SJSA1 (cell line): ENCODE measurements around the gene FAM210A. TPM values are rescaled to one million over a fixed set of nuclear protein-coding genes. Genes with fewer than 3 reads are reported as not detected.
A peak's percentile ranks its signal among the peaks of the same experiment; 100 is the strongest.

Experiments
- DNase-seq, 2 experiments: peaks; one replicate each; pipeline ENCODE4 v3.0.0-alpha.2; 2015 to 2020; ENCODE audit warnings: low spot score in 2 of 2, low read depth in 1 of 2
- H3K27ac ChIP-seq: fragments of 250-450 bp; sonication (Bioruptor Pico); 2 replicates; pipeline ENCODE4 v1.5.1; 2020; ENCODE audit warnings: mild to moderate bottlenecking, moderate library complexity
- H3K27me3 ChIP-seq: fragments of 250-450 bp; sonication (Bioruptor Pico); replicated peaks from 2 replicates; pipeline ENCODE4 v1.5.1; 2020; ENCODE audit warnings: mild to moderate bottlenecking, moderate library complexity
- H3K36me3 ChIP-seq: fragments of 250-450 bp; sonication (Bioruptor Pico); 2 replicates; pipeline ENCODE4 v1.5.1; 2020; ENCODE audit warnings: mild to moderate bottlenecking
- H3K4me1 ChIP-seq: fragments of 250-450 bp; sonication (Bioruptor Pico); replicated peaks from 2 replicates; pipeline ENCODE4 v1.6.1; 2021; ENCODE audit warnings: mild to moderate bottlenecking
- H3K4me3 ChIP-seq: fragments of 250-450 bp; sonication (Bioruptor Pico); 2 replicates; pipeline ENCODE4 v1.5.1; 2020; ENCODE audit warnings: mild to moderate bottlenecking
- H3K9me3 ChIP-seq: fragments of 250-450 bp; sonication (Bioruptor Pico); replicated peaks from 2 replicates; pipeline ENCODE4 v1.5.1; 2020; ENCODE audit warnings: mild to moderate bottlenecking
- total RNA-seq: library from RNA; depleted of rRNA; stranded (reverse); fragments of >200 nt; shearing (Covaris generic); gene quantifications from 2 replicates; pipeline ENCODE4 v1.2.3, GENCODE V29; 2014

The FAM210A gene
- total RNA-seq, 1 experiment from 2014 or later: 20.2 TPM

DNA sequence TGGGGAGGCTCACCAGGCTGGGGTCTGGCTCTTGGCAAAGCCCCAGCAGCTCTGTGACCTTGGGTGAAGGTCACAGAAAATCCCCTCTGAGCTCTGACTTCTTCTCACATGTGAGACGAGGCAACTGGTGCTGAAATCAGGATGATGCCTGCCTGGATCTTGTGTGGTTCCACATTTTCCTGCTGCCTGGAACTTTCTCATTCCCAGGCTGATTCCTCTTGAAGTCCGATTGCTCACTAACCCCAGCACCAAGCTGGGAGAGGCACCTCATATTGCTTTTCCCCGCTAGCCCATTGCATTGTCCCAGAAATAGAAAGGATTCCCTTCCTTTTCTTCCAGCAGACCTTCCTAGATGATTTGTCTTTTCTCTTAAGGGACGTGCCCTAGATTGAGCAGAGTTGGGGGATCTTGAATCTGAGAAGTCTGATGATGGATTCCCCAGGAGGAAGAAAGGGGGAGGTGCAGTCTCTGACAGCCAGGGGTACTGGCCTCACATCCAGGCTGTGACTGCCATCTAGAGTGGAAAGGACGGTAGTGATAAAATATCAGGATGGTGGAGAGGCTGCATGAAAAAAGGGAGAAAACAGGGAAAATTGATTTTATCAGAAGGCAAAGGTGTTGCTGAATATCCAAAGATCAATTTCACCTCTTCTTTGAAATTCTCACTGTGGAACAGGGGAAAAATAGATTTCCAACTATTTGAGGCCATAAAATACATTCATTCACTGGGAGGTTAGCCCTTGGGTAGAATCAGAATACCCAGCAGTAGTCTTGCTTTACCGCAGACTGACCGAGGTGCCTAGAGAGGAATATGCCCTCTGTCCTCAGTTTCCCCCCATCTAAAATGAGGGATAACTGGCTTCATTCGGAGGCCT, 96.3 kb downstream of the FAM210A start:
- no peaks in the 10 kb centered on the region for H3K4me1 ChIP-seq
- peak in 1 of 2 experiments; percentile 28 for DNase-seq
- no peaks in the 10 kb centered on the region for H3K36me3 ChIP-seq
- no peak overlapping the region for H3K27ac ChIP-seq
- H3K27me3 ChIP-seq: no peaks in the 10 kb centered on the region
- no peak overlapping the region for H3K4me3 ChIP-seq
- H3K9me3 ChIP-seq: no peaks in the 10 kb centered on the region

- no peaks in the 10 kb centered on the region for H3K4me1 ChIP-seq
- no peaks in the 10 kb centered on the region for H3K36me3 ChIP-seq
- H3K27ac ChIP-seq: no peak overlapping the region
- no peaks in the 10 kb centered on the region for H3K27me3 ChIP-seq
- no peak overlapping the region for H3K4me3 ChIP-seq
- no peak for DNase-seq
- H3K9me3 ChIP-seq: no peaks in the 10 kb centered on the region
These were observed 98.1 kb downstream of the FAM210A start for GRCh38 chr18:13628211-13628610.

DNA sequence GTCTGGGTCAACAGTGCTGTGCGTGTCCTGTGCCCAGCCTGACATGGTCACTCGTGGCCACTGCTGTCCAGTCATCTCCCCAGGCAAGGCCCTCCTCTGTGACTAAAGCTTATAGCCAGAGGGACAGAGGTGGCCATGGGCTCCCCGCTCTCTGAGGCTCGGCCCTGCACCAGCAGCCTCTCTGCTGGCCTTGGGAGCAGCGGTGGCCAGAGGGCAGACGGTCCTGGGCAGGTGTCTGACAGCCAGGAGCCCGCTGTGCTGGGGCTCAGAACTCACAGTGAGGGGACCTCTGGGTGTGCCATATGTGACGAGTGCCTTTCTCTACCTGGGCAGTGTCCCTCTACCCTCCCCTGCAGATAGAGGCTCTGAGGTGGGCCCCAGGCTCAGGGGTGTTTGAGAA, 98.7 kb downstream of the FAM210A start:
- Histone ChIP-seq H3K9me3 (no peaks in the 10 kb centered on the region), H3K27me3 (no peaks in the 10 kb centered on the region), H3K36me3 (no peaks in the 10 kb centered on the region), H3K4me1 (no peaks in the 10 kb centered on the region), H3K27ac (no peak overlapping the region), H3K4me3 (no peak overlapping the region)
- DNase-seq: no peak

- no peaks in the 10 kb centered on the region for H3K4me1 ChIP-seq
- no peaks in the 10 kb centered on the region for H3K36me3 ChIP-seq
- H3K27ac ChIP-seq: no peak overlapping the region
- no peaks in the 10 kb centered on the region for H3K27me3 ChIP-seq
- DNase-seq: no peak
- H3K4me3 ChIP-seq: no peak overlapping the region
- H3K9me3 ChIP-seq: no peaks in the 10 kb centered on the region
These were observed 99.8 kb downstream of the FAM210A start for GRCh38 chr18:13626544-13626908.

DNA sequence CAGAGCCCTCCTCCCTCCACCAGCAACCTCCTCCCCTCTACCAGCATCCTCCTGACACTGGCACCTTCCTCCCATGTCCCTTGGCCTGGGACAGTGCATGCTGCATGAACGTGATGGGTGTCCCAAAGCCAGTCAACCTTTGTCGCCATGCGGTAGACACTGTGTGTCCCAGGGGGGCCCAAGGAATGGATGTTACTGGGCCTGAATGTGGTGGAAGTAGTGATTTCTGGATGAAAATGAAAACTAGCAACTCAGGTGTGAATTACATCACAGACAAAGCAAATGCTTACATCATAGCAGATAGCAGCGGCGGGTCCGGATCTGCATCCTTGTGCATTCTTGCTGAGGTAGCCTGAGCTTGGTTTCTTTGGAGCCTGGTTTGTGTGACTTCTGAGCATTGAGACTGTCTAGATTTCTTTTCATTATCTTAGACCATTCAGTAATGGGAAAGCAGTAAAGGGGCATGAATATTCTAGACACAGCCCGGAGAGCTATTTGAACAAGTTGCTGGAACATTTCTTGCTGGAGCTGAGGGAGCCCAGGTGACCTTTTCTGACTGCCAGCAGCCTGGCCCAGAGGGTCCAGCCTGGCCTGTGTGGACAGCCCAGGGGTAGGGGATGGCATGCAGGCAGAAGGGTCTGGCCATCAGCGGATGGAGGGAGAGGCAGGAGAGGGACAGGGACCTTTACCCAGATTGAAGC, 100.4 kb downstream of the FAM210A start:
- Histone ChIP-seq H3K9me3 (no peaks in the 10 kb centered on the region), H3K4me3 (no peak overlapping the region), H3K4me1 (no peaks in the 10 kb centered on the region), H3K27ac (no peak overlapping the region), H3K36me3 (no peaks in the 10 kb centered on the region), H3K27me3 (no peaks in the 10 kb centered on the region)
- DNase-seq: no peak

- no peaks in the 10 kb centered on the region for H3K36me3 ChIP-seq
- H3K27ac ChIP-seq: no peak overlapping the region
- H3K9me3 ChIP-seq: no peaks in the 10 kb centered on the region
- no peaks in the 10 kb centered on the region for H3K27me3 ChIP-seq
- no peak for DNase-seq
- no peak overlapping the region for H3K4me3 ChIP-seq
- no peaks in the 10 kb centered on the region for H3K4me1 ChIP-seq
These were observed 101.0 kb downstream of the FAM210A start for GRCh38 chr18:13625355-13625754.

DNA sequence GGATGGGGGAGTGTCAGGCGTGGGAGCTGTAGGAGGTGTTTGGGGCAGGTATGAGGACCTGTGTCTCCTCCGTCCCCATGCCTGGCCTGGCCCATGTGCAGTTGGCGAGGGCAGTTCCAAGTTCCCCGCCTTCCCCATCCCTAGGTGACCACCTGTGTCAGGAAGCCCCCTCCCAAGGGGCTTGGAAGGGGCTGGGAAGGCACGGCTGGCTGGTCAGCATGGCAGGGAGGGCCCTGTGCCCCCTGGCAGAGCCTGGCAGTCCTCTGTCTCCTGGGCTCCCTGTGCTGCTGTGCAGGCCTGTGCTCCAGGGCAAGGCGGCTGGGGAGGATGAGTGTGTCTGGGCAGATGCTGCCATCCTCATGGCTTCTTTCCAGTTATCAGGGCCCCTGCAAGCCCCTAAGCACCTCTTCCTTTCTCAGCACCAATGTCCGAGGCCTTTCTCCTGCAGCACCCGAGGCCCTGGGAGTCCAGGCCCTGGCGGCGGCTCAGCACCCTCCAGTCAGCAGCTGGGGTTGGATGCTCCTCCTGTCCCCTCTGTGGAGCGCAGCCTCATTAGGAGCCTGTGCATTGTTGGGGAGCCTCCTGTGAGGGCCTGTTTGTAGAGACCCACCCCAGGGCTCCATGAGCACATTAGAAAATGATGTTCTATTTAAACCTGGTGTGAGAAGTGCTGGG, 101.7 kb downstream of the FAM210A start:
- H3K36me3 ChIP-seq: no peaks in the 10 kb centered on the region
- H3K27me3 ChIP-seq: no peaks in the 10 kb centered on the region
- no peak for DNase-seq
- no peaks in the 10 kb centered on the region for H3K9me3 ChIP-seq
- H3K4me1 ChIP-seq: no peaks in the 10 kb centered on the region
- H3K27ac ChIP-seq: no peak overlapping the region
- H3K4me3 ChIP-seq: no peak overlapping the region

DNA sequence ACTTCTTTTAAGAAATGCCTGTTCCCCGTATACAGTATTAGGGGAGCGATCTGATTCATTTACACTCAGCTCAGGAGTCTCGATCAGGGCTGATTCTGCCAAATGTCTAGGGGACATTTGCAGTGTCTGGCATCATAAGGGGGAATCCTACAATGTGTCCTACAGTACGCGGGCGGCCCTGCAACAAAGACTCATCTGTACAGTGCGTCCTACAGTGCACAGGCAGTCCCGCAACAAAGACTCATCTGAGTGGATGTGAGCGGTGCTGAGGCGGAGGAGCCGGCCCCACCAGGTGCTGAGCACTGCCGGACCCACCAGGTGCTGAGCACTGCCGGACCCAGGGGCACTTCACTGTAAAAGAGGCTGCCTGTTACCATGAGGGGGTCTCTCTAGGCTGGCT, 102.5 kb downstream of the FAM210A start:
- no peaks in the 10 kb centered on the region for H3K27me3 ChIP-seq
- no peaks in the 10 kb centered on the region for H3K36me3 ChIP-seq
- H3K27ac ChIP-seq: no peak overlapping the region
- H3K4me1 ChIP-seq: no peaks in the 10 kb centered on the region
- no peak overlapping the region for H3K4me3 ChIP-seq
- no peaks in the 10 kb centered on the region for H3K9me3 ChIP-seq
- no peak for DNase-seq

DNA sequence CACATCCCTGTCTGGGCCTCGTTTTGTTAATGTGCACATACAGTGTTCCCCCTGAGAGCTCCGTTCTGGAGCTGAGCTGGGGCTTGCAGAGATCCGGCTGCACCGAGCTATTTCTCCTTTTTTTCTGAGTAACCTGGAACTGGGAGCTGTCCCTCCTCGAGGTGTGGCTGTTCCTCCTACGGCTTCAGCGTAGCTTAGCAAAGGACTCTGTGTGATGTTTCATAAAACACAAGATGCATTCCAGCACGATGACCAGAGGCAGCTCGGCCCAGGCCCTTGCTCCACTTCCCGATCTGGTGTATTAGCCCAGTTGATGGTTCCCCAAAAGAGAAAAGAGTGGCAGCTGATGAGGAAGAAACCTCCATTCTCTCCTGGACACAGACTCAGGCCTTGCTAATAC, 103.0 kb downstream of the FAM210A start:
- H3K4me1 ChIP-seq: no peaks in the 10 kb centered on the region
- no peaks in the 10 kb centered on the region for H3K27me3 ChIP-seq
- no peak overlapping the region for H3K27ac ChIP-seq
- H3K4me3 ChIP-seq: no peak overlapping the region
- DNase-seq: no peak
- H3K36me3 ChIP-seq: no peaks in the 10 kb centered on the region
- no peaks in the 10 kb centered on the region for H3K9me3 ChIP-seq

GRCh38 chr18:13622751-13623150, 103.6 kb downstream of the FAM210A start:
- Histone ChIP-seq H3K36me3 (no peaks in the 10 kb centered on the region), H3K4me1 (no peaks in the 10 kb centered on the region), H3K27me3 (no peaks in the 10 kb centered on the region), H3K4me3 (no peak overlapping the region), H3K27ac (no peak overlapping the region), H3K9me3 (no peaks in the 10 kb centered on the region)
- DNase-seq: no peak

DNA sequence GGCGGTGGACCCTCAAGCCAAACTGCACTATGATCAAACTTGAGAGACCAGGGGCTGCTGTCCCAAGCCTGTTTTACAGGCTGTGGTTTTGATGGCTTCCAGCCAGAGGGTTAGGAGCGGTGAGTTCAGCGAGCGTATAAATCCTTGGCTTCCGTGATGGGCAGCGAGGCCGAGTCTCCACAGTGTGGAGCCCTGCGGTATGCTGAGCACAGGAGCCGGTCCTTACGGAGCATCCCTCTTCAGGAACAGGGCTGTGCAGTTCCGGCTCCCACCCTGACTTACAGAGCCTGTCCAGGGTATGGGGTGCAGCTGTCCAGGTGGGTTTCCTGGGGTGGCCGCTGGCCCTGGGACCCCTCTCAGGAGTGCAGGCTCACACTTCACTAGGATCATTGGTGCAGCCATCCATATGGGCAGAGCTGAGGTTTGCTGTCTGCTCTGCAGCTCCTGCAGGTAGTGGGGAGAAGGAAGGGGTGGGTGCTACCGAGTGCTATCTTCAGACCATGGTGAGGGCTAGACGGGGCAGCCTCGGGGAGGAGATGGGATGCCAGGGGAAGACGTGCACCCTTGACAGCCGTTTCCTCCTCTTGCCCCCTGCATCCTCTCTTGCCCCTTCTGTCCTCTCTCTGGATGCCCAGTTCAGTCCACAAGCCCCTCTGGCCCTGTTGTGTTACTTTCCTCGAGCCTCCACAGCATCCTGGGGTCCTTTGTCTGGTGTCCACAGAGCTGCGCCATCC, 104.3 kb downstream of the FAM210A start:
- no peak overlapping the region for H3K4me3 ChIP-seq
- no peak for DNase-seq
- no peaks in the 10 kb centered on the region for H3K9me3 ChIP-seq
- H3K27me3 ChIP-seq: no peaks in the 10 kb centered on the region
- no peak overlapping the region for H3K27ac ChIP-seq
- H3K36me3 ChIP-seq: no peaks in the 10 kb centered on the region
- no peaks in the 10 kb centered on the region for H3K4me1 ChIP-seq

DNA sequence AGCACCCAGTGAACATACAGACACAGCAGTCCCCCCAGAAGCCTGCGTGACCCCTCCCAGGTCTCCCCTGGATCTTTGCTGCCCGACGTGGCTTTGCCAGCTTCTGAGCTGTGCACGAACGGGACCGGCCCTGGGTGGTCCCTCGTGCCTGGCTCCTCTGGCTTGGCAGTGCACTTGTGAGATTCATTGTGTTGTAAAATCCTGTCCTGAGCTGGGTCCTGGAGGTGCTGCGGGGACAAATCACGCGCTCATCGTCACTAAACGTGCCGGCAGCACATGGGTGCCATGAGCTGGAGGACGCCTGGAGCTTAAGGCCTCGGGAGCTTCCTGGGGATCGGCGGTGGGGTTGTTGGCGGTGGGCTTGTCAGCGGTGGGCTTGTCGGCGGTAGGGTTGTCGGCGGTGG, 104.9 kb downstream of the FAM210A start:
- DNase-seq: no peak
- no peaks in the 10 kb centered on the region for H3K4me1 ChIP-seq
- H3K27ac ChIP-seq: no peak overlapping the region
- no peak overlapping the region for H3K4me3 ChIP-seq
- no peaks in the 10 kb centered on the region for H3K36me3 ChIP-seq
- no peaks in the 10 kb centered on the region for H3K9me3 ChIP-seq
- no peaks in the 10 kb centered on the region for H3K27me3 ChIP-seq

- no peaks in the 10 kb centered on the region for H3K4me1 ChIP-seq
- H3K9me3 ChIP-seq: no peaks in the 10 kb centered on the region
- no peak overlapping the region for H3K27ac ChIP-seq
- DNase-seq: no peak
- H3K27me3 ChIP-seq: no peaks in the 10 kb centered on the region
- no peaks in the 10 kb centered on the region for H3K36me3 ChIP-seq
- H3K4me3 ChIP-seq: no peak overlapping the region
These were observed 105.4 kb downstream of the FAM210A start for GRCh38 chr18:13620818-13621445.
